Measurements from ENCODE around the gene IRF2.
"Not testable (repeated sequence)": the region's sequence is repeated elsewhere in the genome, so short reads cannot be mapped to it uniquely, and the experiment has no call there.

The IRF2 gene

GRCh38 chr4:184346273-184346672 is 128.1 kb downstream of the IRF2 start:
- H2BK5ac ChIP-seq (ENCODE audit: low read depth, low read length, poor library complexity); H4K12ac ChIP-seq (ENCODE audit: low read depth, low read length); H3K18ac ChIP-seq (ENCODE audit: low read length); H3K79me1 ChIP-seq (ENCODE audit: low read length); H3K9ac ChIP-seq (ENCODE audit: low read length); H3K4me2 ChIP-seq (ENCODE audit: low read length); H2BK12ac ChIP-seq (ENCODE audit: low read length); H2AFZ ChIP-seq (ENCODE audit: insufficient read depth, low read length, poor library complexity); H3K23ac ChIP-seq (ENCODE audit: low read length); H3K14ac ChIP-seq (ENCODE audit: low read length); H3K4me3 ChIP-seq (ENCODE audit: low read depth, low read length); H3K36me3 ChIP-seq (ENCODE audit: control insufficient read depth in 1 of 2, insufficient read depth in 2 of 2, low read length in 2 of 2); H2AK5ac ChIP-seq (ENCODE audit: low read length); H3K27ac ChIP-seq (ENCODE audit: low read depth, low read length); H4K91ac ChIP-seq (ENCODE audit: low read depth, low read length); DNase-seq; H3K9me3 ChIP-seq (ENCODE audit: insufficient read depth, low read depth, low read length); H3K27me3 ChIP-seq (ENCODE audit: insufficient read depth, low read length); H4K8ac ChIP-seq (ENCODE audit: low read depth, low read length); H2BK120ac ChIP-seq (ENCODE audit: insufficient read depth, low read length, poor library complexity); H3K79me2 ChIP-seq (ENCODE audit: control insufficient read depth, insufficient read depth, low read length, poor library complexity); H3K4me1 ChIP-seq (ENCODE audit: control insufficient read depth in 1 of 2, insufficient read depth in 2 of 2, low read length in 2 of 2); H3K4ac ChIP-seq (ENCODE audit: low read depth, low read length): not testable (repeated sequence)
- no CpG with 5 or more reads among the region's 6 CpGs for WGBS (ENCODE audit: extremely low coverage, insufficient coverage, insufficient read length)

- Histone ChIP-seq H3K9me3 (ENCODE audit: insufficient read depth, low read depth, low read length) (no peaks in the 10 kb centered on the region), H3K79me2 (ENCODE audit: control insufficient read depth, insufficient read depth, low read length, poor library complexity) (no peaks in the 10 kb centered on the region), H2AK5ac (ENCODE audit: low read length) (no peak overlapping the region), H3K36me3 (ENCODE audit: control insufficient read depth in 1 of 2, insufficient read depth in 2 of 2, low read length in 2 of 2) (no peaks in the 10 kb centered on the region), H3K18ac (ENCODE audit: low read length) (no peak overlapping the region), H3K27ac (ENCODE audit: low read depth, low read length) (no peak overlapping the region), H2BK120ac (ENCODE audit: insufficient read depth, low read length, poor library complexity) (no peak overlapping the region), H3K4me1 (ENCODE audit: control insufficient read depth in 1 of 2, insufficient read depth in 2 of 2, low read length in 2 of 2) (peaks cover 6 to 10% of the 10 kb centered on the region in 2 experiments), H3K4ac (ENCODE audit: low read depth, low read length) (no peak overlapping the region), H3K9ac (ENCODE audit: low read length) (no peak overlapping the region), H2BK5ac (ENCODE audit: low read depth, low read length, poor library complexity) (no peak overlapping the region), H3K23ac (ENCODE audit: low read length) (no peak overlapping the region), H3K14ac (ENCODE audit: low read length) (no peak overlapping the region), H4K8ac (ENCODE audit: low read depth, low read length) (no peak overlapping the region), H3K27me3 (ENCODE audit: insufficient read depth, low read length) (no peaks in the 10 kb centered on the region), H3K4me2 (ENCODE audit: low read length) (no peak overlapping the region), H3K79me1 (ENCODE audit: low read length) (peaks cover 2% of the 10 kb centered on the region), H2AFZ (ENCODE audit: insufficient read depth, low read length, poor library complexity) (no peak overlapping the region), H2BK12ac (ENCODE audit: low read length) (no peak overlapping the region), H4K12ac (ENCODE audit: low read depth, low read length) (no peak overlapping the region), H3K4me3 (ENCODE audit: low read depth, low read length) (no peak overlapping the region), H4K91ac (ENCODE audit: low read depth, low read length) (no peak overlapping the region)
- WGBS (ENCODE audit: extremely low coverage, insufficient coverage, insufficient read length) = no CpG with 5 or more reads among the region's 3 CpGs
- no peak for DNase-seq
Observed at GRCh38 chr4:184345573-184345922, 128.8 kb downstream of the IRF2 start.

DNA sequence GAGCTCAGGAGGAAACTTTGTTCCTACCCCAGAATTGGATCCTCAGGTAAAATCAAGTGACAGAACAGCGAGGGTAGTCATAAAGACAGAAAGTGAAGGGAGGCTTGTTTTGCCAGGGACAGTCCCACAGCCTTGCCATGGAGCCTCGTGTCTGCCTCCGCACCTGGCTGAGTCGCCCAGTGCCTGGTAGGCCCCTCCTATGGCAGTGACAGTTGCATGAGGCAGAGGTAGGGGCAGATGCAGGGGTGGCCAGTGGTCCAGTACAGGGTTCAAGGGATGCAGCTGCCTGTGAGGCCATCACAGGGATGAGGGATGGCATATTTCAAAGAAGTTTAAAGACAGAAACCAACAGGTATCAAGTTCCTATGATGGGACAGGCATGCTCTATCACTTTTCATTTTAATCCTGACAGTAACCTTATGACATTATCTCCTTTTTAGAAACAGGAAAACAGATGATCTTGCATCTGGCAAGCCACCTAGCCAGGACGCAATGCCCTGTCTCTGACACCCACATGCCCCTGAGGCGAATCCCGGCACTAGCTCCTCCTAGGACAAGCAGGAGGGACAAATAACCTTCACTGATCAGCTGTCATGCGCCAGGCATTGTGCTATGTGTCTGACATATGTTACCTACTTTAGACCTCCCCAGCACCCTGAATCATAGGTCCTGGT is 129.3 kb downstream of the IRF2 start:
- WGBS (ENCODE audit: extremely low coverage, insufficient coverage, insufficient read length) = no CpG with 5 or more reads among the region's 8 CpGs
- Histone ChIP-seq H3K36me3 (ENCODE audit: control insufficient read depth in 1 of 2, insufficient read depth in 2 of 2, low read length in 2 of 2) (no peaks in the 10 kb centered on the region), H3K4ac (ENCODE audit: low read depth, low read length) (no peak overlapping the region), H4K91ac (ENCODE audit: low read depth, low read length) (no peak overlapping the region), H3K9ac (ENCODE audit: low read length) (no peak overlapping the region), H3K79me1 (ENCODE audit: low read length) (peaks cover 2% of the 10 kb centered on the region), H3K23ac (ENCODE audit: low read length) (no peak overlapping the region), H4K12ac (ENCODE audit: low read depth, low read length) (no peak overlapping the region), H2AK5ac (ENCODE audit: low read length) (no peak overlapping the region), H3K27me3 (ENCODE audit: insufficient read depth, low read length) (no peaks in the 10 kb centered on the region), H2BK120ac (ENCODE audit: insufficient read depth, low read length, poor library complexity) (no peak overlapping the region), H3K14ac (ENCODE audit: low read length) (no peak overlapping the region), H2BK5ac (ENCODE audit: low read depth, low read length, poor library complexity) (no peak overlapping the region), H3K4me1 (ENCODE audit: control insufficient read depth in 1 of 2, insufficient read depth in 2 of 2, low read length in 2 of 2) (peaks cover 6 to 10% of the 10 kb centered on the region in 2 experiments), H3K9me3 (ENCODE audit: insufficient read depth, low read depth, low read length) (no peaks in the 10 kb centered on the region), H4K8ac (ENCODE audit: low read depth, low read length) (no peak overlapping the region), H2BK12ac (ENCODE audit: low read length) (no peak overlapping the region), H3K4me2 (ENCODE audit: low read length) (no peak overlapping the region), H2AFZ (ENCODE audit: insufficient read depth, low read length, poor library complexity) (no peak overlapping the region), H3K79me2 (ENCODE audit: control insufficient read depth, insufficient read depth, low read length, poor library complexity) (no peaks in the 10 kb centered on the region), H3K4me3 (ENCODE audit: low read depth, low read length) (no peak overlapping the region), H3K18ac (ENCODE audit: low read length) (no peak overlapping the region), H3K27ac (ENCODE audit: low read depth, low read length) (no peak overlapping the region)
- DNase-seq = peak in 1 of 2 donors; percentile 20

- H2AFZ ChIP-seq (ENCODE audit: insufficient read depth, low read length, poor library complexity) = no peak overlapping the region
- no peak overlapping the region for H4K91ac ChIP-seq (ENCODE audit: low read depth, low read length)
- H3K4me1 ChIP-seq (ENCODE audit: control insufficient read depth in 1 of 2, insufficient read depth in 2 of 2, low read length in 2 of 2) = peaks cover 6 to 10% of the 10 kb centered on the region in 2 experiments
- H3K79me2 ChIP-seq (ENCODE audit: control insufficient read depth, insufficient read depth, low read length, poor library complexity) = no peaks in the 10 kb centered on the region
- H4K8ac ChIP-seq (ENCODE audit: low read depth, low read length) = no peak overlapping the region
- no CpG with 5 or more reads among the region's 4 CpGs for WGBS (ENCODE audit: extremely low coverage, insufficient coverage, insufficient read length)
- H3K9ac ChIP-seq (ENCODE audit: low read length) = no peak overlapping the region
- DNase-seq = no peak
- H3K4ac ChIP-seq (ENCODE audit: low read depth, low read length) = no peak overlapping the region
- no peak overlapping the region for H3K18ac ChIP-seq (ENCODE audit: low read length)
- H2AK5ac ChIP-seq (ENCODE audit: low read length) = no peak overlapping the region
- no peak overlapping the region for H3K27ac ChIP-seq (ENCODE audit: low read depth, low read length)
- no peak overlapping the region for H3K4me2 ChIP-seq (ENCODE audit: low read length)
- no peak overlapping the region for H2BK5ac ChIP-seq (ENCODE audit: low read depth, low read length, poor library complexity)
- no peaks in the 10 kb centered on the region for H3K36me3 ChIP-seq (ENCODE audit: control insufficient read depth in 1 of 2, insufficient read depth in 2 of 2, low read length in 2 of 2)
- no peak overlapping the region for H3K14ac ChIP-seq (ENCODE audit: low read length)
- H3K27me3 ChIP-seq (ENCODE audit: insufficient read depth, low read length) = no peaks in the 10 kb centered on the region
- no peak overlapping the region for H3K23ac ChIP-seq (ENCODE audit: low read length)
- no peak overlapping the region for H2BK120ac ChIP-seq (ENCODE audit: insufficient read depth, low read length, poor library complexity)
- H3K79me1 ChIP-seq (ENCODE audit: low read length) = peaks cover 2% of the 10 kb centered on the region
- H2BK12ac ChIP-seq (ENCODE audit: low read length) = no peak overlapping the region
- H3K9me3 ChIP-seq (ENCODE audit: insufficient read depth, low read depth, low read length) = no peaks in the 10 kb centered on the region
- no peak overlapping the region for H4K12ac ChIP-seq (ENCODE audit: low read depth, low read length)
- H3K4me3 ChIP-seq (ENCODE audit: low read depth, low read length) = no peak overlapping the region
Observed at GRCh38 chr4:184344435-184344834, 129.9 kb downstream of the IRF2 start.
